GM21515 (cell line): ENCODE measurements around the gene AFF2.
"Not testable (repeated sequence)": the region's sequence is repeated elsewhere in the genome, so short reads cannot be mapped to it uniquely, and the experiment has no call there.

Source experiments
- ATAC-seq: cut with Tn5 transposase; IDR thresholded peaks from one replicate; pipeline ENCODE4 v1.9.1; 2021; ENCODE audit not compliant: unreplicated experiment

Gene AFF2

DNA sequence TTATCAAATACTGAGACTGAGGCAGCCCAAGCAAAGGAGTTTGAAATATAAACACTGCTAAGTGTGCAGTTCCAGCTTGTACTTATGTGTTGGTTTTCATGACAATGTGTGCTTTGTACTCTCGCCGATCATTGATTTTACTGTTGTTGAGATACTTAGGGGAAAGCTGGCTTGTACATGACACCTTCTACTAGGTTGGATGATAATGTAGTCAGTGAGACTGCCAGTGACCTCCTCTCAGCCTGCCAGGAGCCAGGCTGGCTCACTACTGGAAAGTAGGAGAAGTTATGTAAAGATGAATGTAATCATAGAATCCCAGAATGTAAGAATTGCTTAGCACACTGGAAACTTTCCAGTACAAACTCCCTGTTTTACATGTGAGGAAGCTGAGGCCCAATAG, 132.0 kb downstream of the AFF2 start:
- ATAC-seq: no peak

DNA sequence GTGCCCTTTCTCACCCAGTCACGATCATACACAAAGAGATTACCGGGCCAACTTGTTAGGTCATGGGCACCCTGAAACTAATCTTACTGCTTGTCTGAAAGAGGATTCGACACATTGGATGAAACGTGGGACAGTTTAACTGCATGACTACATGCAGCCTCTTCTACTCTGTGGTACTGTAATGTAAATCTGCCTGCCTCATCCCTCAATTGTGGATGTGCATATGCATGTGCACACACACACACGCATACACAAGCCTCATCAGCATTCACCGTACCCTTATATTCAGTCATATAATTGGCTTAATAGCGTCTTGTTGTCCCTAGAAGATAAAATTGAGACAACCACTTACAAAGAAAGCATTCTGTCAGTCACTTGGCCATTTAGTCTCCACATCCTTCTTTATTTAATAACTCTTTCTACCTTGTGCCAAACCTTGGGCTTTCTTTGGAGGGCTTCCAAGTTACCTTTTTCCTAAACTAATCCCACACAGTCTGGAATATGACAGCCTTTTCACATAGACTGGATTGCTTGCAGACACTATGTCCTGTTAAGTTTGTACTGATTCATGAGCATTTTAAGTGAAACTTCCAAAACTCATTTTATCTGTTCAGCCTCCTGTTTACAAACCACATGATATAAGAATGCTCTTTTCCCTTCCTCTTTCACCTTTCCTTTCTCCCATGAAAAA, 132.9 kb downstream of the AFF2 start:
- ATAC-seq: no peak

DNA sequence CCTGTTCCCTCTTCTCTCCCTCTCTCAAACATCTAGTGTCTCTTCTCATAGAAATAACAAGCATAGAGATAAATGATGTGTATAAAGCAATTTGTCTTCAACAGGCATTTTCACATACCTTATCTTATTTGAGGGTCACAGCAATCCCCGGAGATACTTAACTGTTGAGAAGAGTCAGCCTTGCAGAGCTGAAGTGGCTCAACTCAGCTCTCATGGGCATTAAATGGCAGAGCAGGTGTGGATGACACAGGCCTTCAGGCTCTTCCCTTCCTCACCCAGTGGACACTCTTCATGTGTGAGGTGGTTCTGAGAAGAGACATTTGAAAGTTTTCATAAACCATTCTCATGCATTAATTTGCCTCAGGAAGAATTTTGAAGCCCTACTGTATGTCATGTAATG, 134.2 kb downstream of the AFF2 start:
- ATAC-seq: no peak

DNA sequence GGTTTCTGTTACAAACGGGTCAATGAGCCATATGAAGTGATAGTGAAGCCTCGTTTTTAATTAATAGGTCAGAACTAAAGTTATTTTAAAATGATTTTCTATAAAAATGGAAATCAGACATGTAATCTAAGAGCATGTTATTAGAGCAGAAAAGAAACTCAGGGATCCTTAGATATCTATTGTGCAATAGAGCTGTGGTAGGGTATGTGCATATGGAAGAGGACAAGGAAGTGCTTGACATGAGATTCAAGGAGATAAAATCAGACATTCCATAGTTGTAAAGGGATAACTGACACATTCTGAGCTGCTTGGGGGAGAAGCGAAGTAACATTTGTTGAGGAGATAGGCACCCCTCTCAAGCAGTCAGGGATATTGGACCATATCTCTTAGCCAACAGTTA, 143.0 kb downstream of the AFF2 start:
- ATAC-seq: no peak

DNA sequence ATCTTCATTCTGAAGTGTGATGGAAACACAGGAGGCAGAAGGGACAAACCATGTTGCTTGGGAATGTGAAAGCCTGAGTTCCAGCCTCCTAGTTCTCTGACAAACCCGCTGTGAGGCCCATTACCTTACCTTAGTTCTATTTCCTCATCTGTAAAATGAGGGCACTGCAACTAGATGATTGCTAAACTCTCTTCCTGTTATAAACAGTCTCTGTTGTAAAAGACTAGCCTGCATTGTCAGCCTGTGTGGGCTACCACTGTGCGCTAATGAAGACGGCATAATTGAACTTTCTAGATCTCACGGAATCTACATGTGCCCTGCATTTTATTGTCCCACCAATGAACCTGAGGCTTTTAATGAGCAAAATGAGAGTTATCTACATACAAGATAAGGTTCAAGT, 147.2 kb downstream of the AFF2 start:
- no peak for ATAC-seq

DNA sequence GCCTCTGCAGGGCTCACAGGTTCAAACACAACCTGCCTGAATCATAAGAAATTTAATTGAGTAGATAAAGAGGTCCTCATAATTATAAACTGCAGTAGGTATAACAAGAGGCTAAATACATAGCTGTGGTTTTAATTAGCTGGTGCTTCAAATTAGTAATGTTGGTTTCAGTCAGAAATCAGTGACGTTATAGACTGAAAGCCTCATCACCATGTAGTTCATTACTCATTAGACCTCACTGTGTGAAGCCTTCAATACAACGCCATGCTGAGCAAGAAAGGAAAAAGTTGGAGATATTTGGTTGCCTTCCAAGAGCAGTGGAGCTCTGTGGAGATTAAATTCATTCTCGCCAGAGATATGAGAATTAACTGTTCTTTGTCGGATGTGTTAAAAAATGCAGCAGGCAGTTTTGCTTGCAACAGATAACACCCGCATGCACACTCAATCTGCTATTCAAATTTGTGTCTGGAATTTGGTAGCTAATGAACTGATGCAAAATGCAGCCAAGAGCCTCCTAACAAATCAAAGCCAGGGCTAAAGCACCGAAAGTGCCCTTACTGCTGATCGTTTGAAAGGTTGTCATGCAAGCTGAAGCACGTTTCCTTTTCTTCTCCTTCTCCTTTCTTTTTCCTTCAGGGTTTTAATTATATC, 148.9 kb downstream of the AFF2 start:
- no peak for ATAC-seq

DNA sequence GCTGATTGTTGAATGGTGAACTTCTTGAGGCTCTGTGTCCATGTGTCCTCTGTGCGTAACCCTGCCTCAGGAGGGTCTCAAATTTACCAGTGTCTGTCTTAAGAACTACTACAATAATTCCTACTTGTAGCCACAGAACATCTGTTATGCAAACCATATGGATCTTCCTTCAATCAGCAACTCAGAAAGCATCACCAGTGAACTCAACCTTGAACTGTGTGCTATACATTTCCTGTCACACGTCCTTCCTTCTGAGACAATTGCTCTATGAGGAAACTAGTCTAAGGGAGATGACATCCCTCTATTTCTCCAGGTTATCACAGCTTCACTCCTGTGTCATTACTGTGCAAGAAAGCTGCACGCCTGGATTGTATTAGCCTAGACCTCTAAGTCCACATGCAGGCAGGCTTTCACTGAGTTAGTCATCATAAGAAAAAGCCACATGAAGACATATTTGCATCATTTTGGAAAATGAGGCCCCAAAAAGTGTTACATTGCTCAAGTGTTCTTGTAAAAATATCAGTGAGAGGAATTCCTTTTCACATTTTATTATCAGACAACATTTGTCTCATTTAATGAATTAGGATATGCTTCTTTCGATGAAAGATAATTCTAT, 157.8 kb downstream of the AFF2 start:
- no peak for ATAC-seq

DNA sequence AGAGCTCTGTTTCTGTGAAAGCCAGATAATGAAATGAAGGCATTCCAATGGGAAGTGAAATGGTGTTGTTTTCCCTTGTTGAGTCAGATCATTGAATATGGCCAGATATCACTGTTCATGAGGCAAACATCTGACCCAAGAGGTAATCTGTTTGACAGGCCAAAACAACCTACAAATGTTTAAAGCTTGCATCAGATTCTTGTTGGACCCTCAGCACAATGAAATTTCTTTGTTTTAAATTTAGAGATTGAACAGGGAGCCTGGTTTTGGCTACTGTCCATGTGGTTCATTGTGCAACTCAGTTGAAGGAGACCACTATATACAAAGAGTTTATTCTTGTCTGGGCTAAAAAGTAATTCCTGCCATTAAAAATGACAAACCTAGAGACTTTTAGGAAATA, 159.1 kb downstream of the AFF2 start:
- no peak for ATAC-seq

DNA sequence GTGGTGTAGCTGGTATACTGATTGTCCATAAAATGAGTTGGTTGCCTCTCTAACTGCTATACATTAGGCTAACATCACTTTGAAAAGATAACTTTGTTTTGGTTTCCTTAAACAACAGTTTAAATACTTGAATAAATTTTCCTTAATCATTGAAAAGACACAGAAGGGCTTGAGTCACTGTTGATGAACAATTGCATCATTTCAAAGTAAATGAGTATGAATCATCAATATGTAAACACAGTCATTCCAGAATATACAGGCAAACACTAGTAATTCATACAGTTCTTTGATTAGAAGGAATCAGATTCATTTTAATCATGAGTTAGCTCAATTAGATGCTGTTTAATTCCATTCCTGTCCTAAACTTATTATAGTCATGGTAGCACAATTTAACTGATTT, 160.6 kb downstream of the AFF2 start:
- no peak for ATAC-seq

DNA sequence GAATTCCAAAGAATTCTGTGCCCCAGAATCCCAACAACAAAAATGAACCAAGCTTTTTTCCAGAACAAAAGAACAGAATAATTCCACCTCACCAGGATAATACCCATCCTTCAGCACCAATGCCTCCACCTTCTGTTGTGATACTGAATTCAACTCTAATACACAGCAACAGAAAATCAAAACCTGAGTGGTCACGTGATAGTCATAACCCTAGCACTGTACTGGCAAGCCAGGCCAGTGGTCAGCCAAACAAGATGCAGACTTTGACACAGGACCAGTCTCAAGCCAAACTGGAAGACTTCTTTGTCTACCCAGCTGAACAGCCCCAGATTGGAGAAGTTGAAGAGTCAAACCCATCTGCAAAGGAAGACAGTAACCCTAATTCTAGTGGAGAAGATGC, 161.6 kb downstream of the AFF2 start:
- no peak for ATAC-seq

DNA sequence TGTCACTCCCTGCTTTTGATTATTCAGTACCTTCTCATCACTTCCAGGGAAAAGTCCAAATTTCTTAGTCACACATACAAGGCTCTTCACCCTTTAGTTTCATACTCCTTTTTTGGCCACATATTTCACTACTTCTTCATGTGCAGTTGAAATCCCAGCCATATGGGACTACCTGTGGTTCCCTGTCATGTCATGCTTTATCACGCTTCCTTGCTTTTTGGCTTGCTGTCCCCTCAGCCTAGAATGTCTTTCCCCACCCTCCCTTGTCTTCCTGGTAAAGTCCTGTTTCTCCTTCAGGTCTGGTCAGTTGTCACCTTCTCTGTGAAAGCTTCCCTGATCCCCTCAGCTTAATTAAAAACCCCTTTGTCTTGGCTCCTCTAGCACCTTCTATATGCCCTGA, 163.8 kb downstream of the AFF2 start:
- no peak for ATAC-seq

DNA sequence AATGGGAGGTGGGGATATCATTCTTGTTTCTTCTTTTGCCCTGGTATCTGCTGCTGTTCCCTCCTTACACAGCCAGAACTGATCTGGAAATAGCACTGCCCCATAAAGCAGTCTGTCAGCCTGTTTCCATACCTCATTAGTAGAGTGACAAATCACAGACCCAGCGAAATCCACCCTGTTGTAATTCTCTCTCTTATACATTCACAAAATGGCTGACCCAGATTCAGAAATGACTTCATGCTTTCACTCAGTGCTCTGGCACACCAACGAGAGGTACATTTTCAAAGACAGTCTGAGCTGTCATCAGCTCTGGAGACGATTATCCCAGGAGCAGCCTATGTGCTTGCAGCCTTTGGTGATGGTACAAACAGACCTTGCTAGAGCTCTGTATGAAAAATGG, 164.6 kb downstream of the AFF2 start:
- ATAC-seq: no peak

DNA sequence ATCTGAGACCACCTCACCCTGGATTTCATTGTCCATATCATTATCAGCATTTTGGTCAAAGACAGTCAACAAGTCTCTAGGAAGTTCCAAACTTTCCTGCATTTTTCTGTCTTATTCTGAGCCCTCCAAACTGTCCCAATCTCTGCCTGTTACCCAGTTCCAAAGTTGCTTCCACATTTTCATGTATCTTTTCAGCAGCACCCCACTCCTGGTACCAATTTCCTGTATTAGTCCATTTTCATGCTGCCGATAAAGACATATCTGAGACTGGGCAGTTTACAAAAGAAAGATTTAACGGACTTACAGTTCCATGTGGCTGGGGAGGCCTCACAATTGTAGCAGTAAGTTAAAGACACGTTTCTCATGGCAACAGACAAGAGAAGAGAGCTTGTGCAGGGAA, 168.8 kb downstream of the AFF2 start:
- not testable (repeated sequence) for ATAC-seq

DNA sequence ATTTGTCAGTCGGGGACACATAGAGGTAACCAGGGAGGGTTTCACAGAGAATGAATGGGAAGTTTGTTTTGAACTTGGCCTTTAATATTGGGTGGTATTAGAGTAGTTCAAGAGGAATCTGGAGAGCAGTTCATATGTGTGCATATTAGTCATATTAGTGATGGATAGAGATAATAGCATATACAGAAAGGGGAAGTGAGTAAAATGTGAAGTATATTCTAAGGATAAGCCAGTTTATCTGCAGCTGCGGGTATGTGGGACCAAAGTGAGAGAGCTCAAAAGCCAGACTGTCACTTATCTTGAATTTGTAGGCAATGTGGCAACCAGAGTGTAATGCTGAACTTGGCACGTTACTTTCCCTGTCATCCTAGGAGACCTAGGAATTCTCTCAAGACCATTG, 169.9 kb downstream of the AFF2 start:
- no peak for ATAC-seq

DNA sequence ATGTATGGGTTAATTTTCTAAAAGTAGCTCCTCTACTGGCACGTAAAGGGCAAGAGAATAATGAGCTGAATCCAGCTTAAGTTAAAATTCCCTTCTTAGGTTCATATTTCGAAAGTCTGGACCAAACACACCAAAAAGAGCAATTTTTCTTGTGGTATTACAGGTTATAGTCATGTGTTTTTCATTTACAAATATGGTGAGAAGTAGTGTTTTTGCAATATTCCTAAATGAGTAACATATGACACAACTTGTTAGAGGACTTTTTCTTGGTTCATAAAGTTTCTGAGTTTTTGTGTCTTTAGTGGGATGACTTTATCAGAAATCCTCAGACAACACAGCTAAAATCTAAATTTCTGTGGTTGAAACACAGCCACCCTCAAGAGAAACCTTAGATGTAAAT, 172.1 kb downstream of the AFF2 start:
- no peak for ATAC-seq

DNA sequence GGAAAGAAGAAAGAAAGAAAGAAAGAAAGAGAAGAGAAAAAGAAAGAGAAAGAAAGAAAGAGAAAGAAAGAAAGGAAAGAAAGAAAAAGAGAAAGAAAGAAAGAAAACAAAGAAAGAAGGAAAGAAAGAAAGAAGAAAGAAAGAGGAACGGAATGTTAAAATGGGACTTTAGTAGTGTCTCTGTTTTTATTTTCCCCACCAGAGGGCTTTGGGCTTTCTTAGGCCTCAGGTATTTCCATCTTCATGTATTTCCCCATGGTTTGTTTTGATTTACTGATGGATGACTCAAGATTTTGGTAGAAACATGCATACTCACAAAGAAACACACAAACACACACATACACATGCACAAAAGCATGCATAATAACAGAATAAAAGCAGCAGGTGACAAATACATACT, 181.2 kb downstream of the AFF2 start:
- ATAC-seq: no peak

DNA sequence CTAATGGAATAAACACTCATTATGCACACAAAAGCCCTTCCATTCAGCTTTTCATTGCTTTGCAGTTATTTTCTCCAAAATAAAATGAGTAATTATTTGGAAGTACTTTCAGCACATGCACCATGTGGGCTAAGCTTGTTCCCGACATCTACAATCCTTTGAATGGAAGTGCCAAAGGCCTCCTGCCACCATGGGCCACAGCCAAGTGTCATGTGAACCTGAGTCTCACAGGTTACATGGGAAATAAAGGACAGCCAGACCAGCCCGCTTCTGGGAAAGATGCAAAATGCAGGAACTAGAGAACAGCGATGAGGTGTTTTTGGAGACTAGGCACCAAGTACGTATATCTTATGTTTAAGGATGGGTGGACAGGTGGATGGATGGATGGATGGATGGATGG, 181.8 kb downstream of the AFF2 start:
- no peak for ATAC-seq

DNA sequence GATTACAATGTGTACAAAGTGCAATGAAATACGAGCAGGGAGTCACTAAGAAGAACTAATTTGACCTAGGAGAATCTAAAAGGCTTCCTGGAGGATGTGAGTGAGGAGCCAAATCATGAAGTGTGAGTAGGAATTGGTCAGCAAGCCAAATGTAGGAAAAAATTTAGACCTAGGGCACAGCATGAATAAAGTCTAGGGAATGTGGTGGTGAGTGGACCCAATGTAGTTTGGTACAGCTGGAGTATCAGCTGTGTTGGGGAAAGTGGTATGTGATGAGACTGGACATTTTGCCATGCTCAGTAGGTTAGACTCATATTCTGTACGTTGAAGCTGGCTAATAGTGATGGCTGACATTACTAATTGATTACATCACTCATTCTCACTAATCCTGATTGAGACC, 191.0 kb downstream of the AFF2 start:
- no peak for ATAC-seq

DNA sequence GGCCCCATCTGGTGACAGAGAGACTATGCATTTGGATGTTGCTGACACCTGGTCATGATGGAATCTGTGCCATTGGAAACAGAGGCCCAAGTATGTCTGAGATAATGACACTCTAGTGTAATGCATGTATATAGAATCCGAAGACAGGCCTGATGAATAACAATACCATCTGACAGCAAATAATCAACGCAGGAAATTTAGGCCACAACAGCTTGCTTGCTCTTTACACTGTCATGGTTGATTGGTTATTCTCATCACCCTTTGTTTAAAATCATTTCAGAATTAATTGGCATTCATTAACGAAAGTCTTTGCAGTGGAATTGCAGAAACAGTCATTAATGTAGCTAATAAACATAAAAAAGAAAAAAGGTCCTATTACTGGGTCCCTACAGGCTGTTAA, 194.8 kb downstream of the AFF2 start:
- ATAC-seq: no peak

DNA sequence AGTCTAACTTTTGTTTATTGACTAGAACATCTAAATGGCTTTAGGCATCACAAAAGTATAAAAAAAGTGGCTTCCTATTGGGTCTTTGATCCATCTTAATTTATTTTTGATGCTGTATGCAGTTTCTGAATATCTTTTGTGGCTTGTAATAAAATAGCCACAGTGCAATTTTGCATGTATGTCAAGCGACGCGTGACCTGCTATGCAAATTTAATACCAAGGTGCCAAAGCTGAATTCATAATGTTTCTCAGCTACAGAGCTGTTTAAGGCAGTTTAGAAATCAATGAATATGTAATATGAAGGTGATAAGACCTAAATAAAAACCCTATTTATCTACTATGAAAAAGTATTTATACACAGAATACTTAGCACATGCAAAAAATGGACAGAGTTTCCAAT, 197.8 kb downstream of the AFF2 start:
- ATAC-seq: no peak

DNA sequence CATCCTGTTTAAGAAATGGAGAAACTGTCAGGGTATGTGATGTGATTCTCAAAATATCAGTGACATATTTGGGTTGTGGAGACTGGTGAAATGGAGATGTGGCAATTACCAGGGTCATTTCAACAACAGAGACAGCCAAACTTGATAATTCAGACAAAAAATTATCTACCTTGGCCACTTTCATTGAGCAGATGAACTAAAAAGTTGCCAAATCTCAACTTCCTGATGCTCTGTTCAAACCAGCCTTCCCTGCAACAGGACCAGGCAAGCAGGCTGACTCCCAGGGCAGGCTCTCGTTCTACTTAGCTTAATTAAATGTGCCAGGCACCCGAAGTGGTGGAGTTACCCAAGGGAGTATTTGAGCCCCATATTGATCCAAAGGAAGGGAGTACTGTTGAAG, 199.6 kb downstream of the AFF2 start:
- no peak for ATAC-seq

DNA sequence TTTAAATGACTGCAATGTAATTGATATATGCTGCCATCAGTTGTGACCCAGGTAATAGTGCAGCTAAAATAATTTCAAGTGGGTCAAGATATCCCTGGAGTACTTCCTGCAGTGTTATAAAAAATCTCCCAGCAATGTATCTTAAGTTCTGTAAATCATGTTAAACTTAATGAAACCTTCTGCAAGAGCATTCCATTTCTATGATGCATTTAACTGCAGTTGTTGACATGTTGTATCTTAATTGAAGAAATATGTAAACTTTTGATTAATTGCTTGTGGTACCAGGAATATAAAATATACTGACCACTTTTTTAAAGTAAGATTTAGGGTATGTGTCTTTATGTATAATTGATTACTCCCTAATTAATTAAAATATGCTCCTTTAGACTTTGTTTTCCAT, 213.6 kb downstream of the AFF2 start:
- ATAC-seq: no peak

DNA sequence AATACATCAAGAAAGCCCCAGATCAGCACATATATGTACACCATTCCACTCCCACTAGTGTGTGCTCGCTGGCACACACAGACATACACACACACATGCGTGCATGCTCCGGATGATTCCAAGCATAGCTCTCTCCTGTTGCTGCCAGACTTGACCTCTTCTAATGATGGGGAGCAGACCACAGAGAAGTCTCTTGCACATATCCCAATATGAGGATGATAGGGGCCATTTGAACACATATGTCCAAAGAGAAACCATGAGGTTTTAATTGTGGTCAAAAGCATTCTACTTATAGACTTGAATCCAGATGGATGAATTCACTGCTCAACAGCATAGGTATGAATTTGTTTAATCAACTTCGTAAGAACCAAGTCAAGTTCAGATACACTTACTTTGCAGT, 214.9 kb downstream of the AFF2 start:
- ATAC-seq: no peak
